Suppressor macrophage treated with lipopolysaccharide for 4 hours (primary cell): ENCODE data around the gene HOXC11.

Source experiments
- DNase-seq: peaks from one replicate; pipeline ENCODE4 v3.0.0-alpha.2; 2020

Gene HOXC11

GRCh38 chr12:53998900-53999236 is 25.9 kb downstream of the HOXC11 start:
- DNase-seq: no peak

GRCh38 chr12:53999559-54000115 is 26.7 kb downstream of the HOXC11 start:
- no peak for DNase-seq

GRCh38 chr12:54000116-54001114 is 27.5 kb downstream of the HOXC11 start, which contains the start of gene HOXC9:
TSS of gene HOXC9 (plus strand) at chr12:54000161. CDS start at chr12:54000189, 28 bp downstream.
- no peak for DNase-seq

GRCh38 chr12:54001283-54002187 is 28.6 kb downstream of the HOXC11 start:
- DNase-seq: no peak

- DNase-seq: no peak
These were observed 29.5 kb downstream of the HOXC11 start for GRCh38 chr12:54002278-54002914.

GRCh38 chr12:54002915-54003389 is 30.0 kb downstream of the HOXC11 start:
- no peak for DNase-seq

GRCh38 chr12:54003625-54004024 is 30.7 kb downstream of the HOXC11 start:
- no peak for DNase-seq

- DNase-seq: no peak
These were observed 31.3 kb downstream of the HOXC11 start for GRCh38 chr12:54004063-54004840.

GRCh38 chr12:54004841-54005530 is 32.1 kb downstream of the HOXC11 start:
- DNase-seq: no peak

GRCh38 chr12:54005531-54005852 is 32.6 kb downstream of the HOXC11 start:
- no peak for DNase-seq

GRCh38 chr12:54005853-54006558 is 33.1 kb downstream of the HOXC11 start:
- peak; percentile 90 for DNase-seq

GRCh38 chr12:54006559-54007220 is 33.8 kb downstream of the HOXC11 start:
- DNase-seq: no peak

- no peak for DNase-seq
These were observed 34.8 kb downstream of the HOXC11 start for GRCh38 chr12:54007538-54008259.

- DNase-seq: no peak
These were observed 35.3 kb downstream of the HOXC11 start for GRCh38 chr12:54008260-54008552.

- DNase-seq: peak; percentile 33
These were observed 36.5 kb downstream of the HOXC11 start for GRCh38 chr12:54009171-54010052.

GRCh38 chr12:54010053-54010971 is 37.4 kb downstream of the HOXC11 start:
- no peak for DNase-seq

- DNase-seq: no peak
These were observed 38.2 kb downstream of the HOXC11 start for GRCh38 chr12:54010972-54011664.
